CD14-positive monocyte (primary cell): ENCODE data around the gene VSX2. TPM values are rescaled to one million over a fixed set of nuclear protein-coding genes. Genes with fewer than 3 reads are reported as not detected.

ENCODE experiments used
- DNase-seq, 3 donors: peaks; one replicate each; pipeline ENCODE4 v3.0.0-alpha.2; 2011 to 2022
- H2AFZ ChIP-seq: 2 replicates; pipeline ENCODE4 v1.6.0; 2012; ENCODE audit warnings: mild to moderate bottlenecking, low read depth, low read length, inconsistent platforms; ENCODE audit not compliant: insufficient read depth, poor library complexity, severe bottlenecking
- H3K27ac ChIP-seq, 2 donors: 1 replicate in 1 of 2; 2 replicates in 1 of 2; pipeline ENCODE4 v1.5.1; 2012 to 2013; ENCODE audit warnings: low read length in 2 of 2, control low read depth in 1 of 2, inconsistent platforms in 1 of 2, low read depth in 1 of 2, mild to moderate bottlenecking in 1 of 2
- H3K27me3 ChIP-seq, 2 donors: one replicate each; pipeline versions ENCODE4 v1.6.0 to v1.6.1; 2011 to 2013; ENCODE audit warnings: low read length in 2 of 2; ENCODE audit not compliant: control insufficient read depth in 2 of 2, insufficient read depth in 2 of 2
- H3K36me3 ChIP-seq, 2 donors: replicated peaks in 1 of 2; 1 replicate in 1 of 2; 2 replicates in 1 of 2; pipeline versions ENCODE4 v1.5.1 to v1.6.1; 2012 to 2013; ENCODE audit warnings: low read length in 2 of 2, control low read depth in 1 of 2, inconsistent platforms in 1 of 2, mild to moderate bottlenecking in 1 of 2; ENCODE audit not compliant: insufficient read depth in 2 of 2, control insufficient read depth in 1 of 2
- H3K4me1 ChIP-seq, 2 donors: 1 replicate in 1 of 2; 2 replicates in 1 of 2; pipeline versions ENCODE4 v1.5.1 to v1.6.1; 2012 to 2013; ENCODE audit warnings: low read length in 2 of 2, control low read depth in 1 of 2, inconsistent platforms in 1 of 2, mild to moderate bottlenecking in 1 of 2, moderate library complexity in 1 of 2; ENCODE audit not compliant: insufficient read depth in 2 of 2, control insufficient read depth in 1 of 2
- H3K4me2 ChIP-seq: replicated peaks from 2 replicates; pipeline ENCODE3; 2012; ENCODE audit warnings: low read length, moderate library complexity, mild to moderate bottlenecking; ENCODE audit not compliant: poor library complexity, severe bottlenecking; ENCODE audit errors: extremely low read depth
- H3K4me3 ChIP-seq, 3 experiments: fragments of 200-600 bp in 1 of 3; sonication (generic) in 1 of 3; replicated peaks in 1 of 3; 1 replicate in 2 of 3; 2 replicates in 1 of 3; pipeline ENCODE4 v1.5.1; 2011 to 2013; ENCODE audit warnings: low read length in 3 of 3, mild to moderate bottlenecking in 3 of 3, control low read depth in 2 of 3, low read depth in 2 of 3, inconsistent platforms in 1 of 3, moderate library complexity in 1 of 3
- H3K79me2 ChIP-seq: 2 replicates; pipeline ENCODE4 v1.6.0; 2012; ENCODE audit warnings: mild to moderate bottlenecking, control low read depth, inconsistent platforms, low read length, moderate library complexity; ENCODE audit not compliant: insufficient read depth
- H3K9ac ChIP-seq: 2 replicates; pipeline ENCODE4 v1.6.0; 2017; ENCODE audit warnings: low read length, mild to moderate bottlenecking; ENCODE audit not compliant: insufficient read depth, poor library complexity, severe bottlenecking
- H3K9me3 ChIP-seq, 2 donors: replicated peaks in 1 of 2; 1 replicate in 1 of 2; 2 replicates in 1 of 2; pipeline versions ENCODE4 v1.5.1 to v1.6.1; 2012 to 2013; ENCODE audit warnings: low read length in 2 of 2, control low read depth in 1 of 2; ENCODE audit not compliant: control insufficient read depth in 1 of 2, insufficient read depth in 1 of 2
- H4K20me1 ChIP-seq: 2 replicates; pipeline ENCODE4 v1.6.0; 2012; ENCODE audit warnings: mild to moderate bottlenecking, low read length, control low read depth, moderate library complexity; ENCODE audit not compliant: insufficient read depth
- H3K27ac Mint-ChIP-seq, 7 donors: one replicate each; pipeline ENCODE4 v1.8.0; 2020; ENCODE audit warnings: mild to moderate bottlenecking in 7 of 7, mixed read lengths in 7 of 7, moderate library complexity in 6 of 7, inconsistent platforms in 2 of 7
- H3K27me3 Mint-ChIP-seq, 3 donors: one replicate each; pipeline ENCODE4 v1.8.0; 2021 to 2022; ENCODE audit warnings: low read depth in 3 of 3, mild to moderate bottlenecking in 3 of 3, mixed read lengths in 3 of 3, moderate library complexity in 3 of 3, inconsistent platforms in 1 of 3
- H3K36me3 Mint-ChIP-seq, 2 donors: one replicate each; pipeline ENCODE4 v1.8.0; 2020; ENCODE audit warnings: mixed read lengths in 2 of 2, inconsistent platforms in 1 of 2, mild to moderate bottlenecking in 1 of 2
- H3K4me1 Mint-ChIP-seq: one replicate; pipeline ENCODE4 v1.8.0; 2020; ENCODE audit warnings: mild to moderate bottlenecking, mixed read lengths
- H3K4me3 Mint-ChIP-seq, 2 donors: one replicate each; pipeline ENCODE4 v1.8.0; 2020; ENCODE audit warnings: mild to moderate bottlenecking in 2 of 2, mixed read lengths in 2 of 2, moderate library complexity in 1 of 2
- H3K9me3 Mint-ChIP-seq, 7 donors: one replicate each; pipeline ENCODE4 v1.8.0; 2020 to 2022; ENCODE audit warnings: mixed read lengths in 7 of 7, mild to moderate bottlenecking in 6 of 7, moderate library complexity in 6 of 7, inconsistent platforms in 2 of 7
- WGBS: methylation state at CpG from one replicate; pipeline ENCODE4 v1.1.5; 2013; ENCODE audit warnings: missing lambda C conversion rate; ENCODE audit not compliant: insufficient coverage; 5-methylcytosine and 5-hydroxymethylcytosine counted together
- intact Hi-C, 2 donors: fragments of 100-400 bp; cut with micrococcal nuclease; formaldehyde crosslinking; loops; one replicate each; pipeline versions ENCODE4 v1.15.0 to v1.15.1; 2023
- polyA plus RNA-seq, 3 donors: library from polyadenylated mRNA; depleted of rRNA in 1 of 3; unstranded in 2 of 3; stranded (reverse) in 1 of 3; fragments of 300-500 nt in 2 of 3; fragments of >200 nt in 1 of 3; fragmentation: Illumina TruSeq in 2 of 3; gene quantifications; 1 replicate in 2 of 3; 2 replicates in 1 of 3; pipeline ENCODE4 v1.2.3, GENCODE V29; 2012 to 2021
- TF ChIP-seq, protein P1 (sequence below): fragments of 200-600 bp; IDR thresholded peaks from one replicate; pipeline ENCODE4 v1.8.0; 2022; ENCODE audit warnings: antibody characterized with exemption, mild to moderate bottlenecking

The VSX2 gene
- polyA plus RNA-seq, 3 donors: not detected

- no peak overlapping the region for H3K9ac ChIP-seq
- 88% methylated on average over 15 of the region's 21 CpGs for WGBS
- no peak for DNase-seq
- Mint-ChIP-seq H3K4me3 (no peak overlapping the region), H3K36me3 (no peaks in the 10 kb centered on the region), H3K27me3 (peaks cover 10 to 43% (median 19%) of the 10 kb centered on the region in 3 donors), H3K9me3 (peaks cover 0 to 2% (median 0%) of the 10 kb centered on the region in 7 donors), H3K4me1 (peaks cover 5% of the 10 kb centered on the region), H3K27ac (no peak overlapping the region)
- H3K4me3 ChIP-seq: no peak overlapping the region
- no peak overlapping the region for H2AFZ ChIP-seq
- no peaks in the 10 kb centered on the region for H3K79me2 ChIP-seq
- TF ChIP-seq, protein P1, sequence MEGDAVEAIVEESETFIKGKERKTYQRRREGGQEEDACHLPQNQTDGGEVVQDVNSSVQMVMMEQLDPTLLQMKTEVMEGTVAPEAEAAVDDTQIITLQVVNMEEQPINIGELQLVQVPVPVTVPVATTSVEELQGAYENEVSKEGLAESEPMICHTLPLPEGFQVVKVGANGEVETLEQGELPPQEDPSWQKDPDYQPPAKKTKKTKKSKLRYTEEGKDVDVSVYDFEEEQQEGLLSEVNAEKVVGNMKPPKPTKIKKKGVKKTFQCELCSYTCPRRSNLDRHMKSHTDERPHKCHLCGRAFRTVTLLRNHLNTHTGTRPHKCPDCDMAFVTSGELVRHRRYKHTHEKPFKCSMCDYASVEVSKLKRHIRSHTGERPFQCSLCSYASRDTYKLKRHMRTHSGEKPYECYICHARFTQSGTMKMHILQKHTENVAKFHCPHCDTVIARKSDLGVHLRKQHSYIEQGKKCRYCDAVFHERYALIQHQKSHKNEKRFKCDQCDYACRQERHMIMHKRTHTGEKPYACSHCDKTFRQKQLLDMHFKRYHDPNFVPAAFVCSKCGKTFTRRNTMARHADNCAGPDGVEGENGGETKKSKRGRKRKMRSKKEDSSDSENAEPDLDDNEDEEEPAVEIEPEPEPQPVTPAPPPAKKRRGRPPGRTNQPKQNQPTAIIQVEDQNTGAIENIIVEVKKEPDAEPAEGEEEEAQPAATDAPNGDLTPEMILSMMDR: no peak
- intact Hi-C loops: no loop called here
- no peaks in the 10 kb centered on the region for H3K36me3 ChIP-seq
- H3K27me3 ChIP-seq: peaks cover 0 to 15% of the 10 kb centered on the region in 2 donors
- no peak overlapping the region for H3K4me2 ChIP-seq
- no peak overlapping the region for H3K27ac ChIP-seq
- peaks cover 7 to 8% of the 10 kb centered on the region in 2 donors for H3K4me1 ChIP-seq
- no peaks in the 10 kb centered on the region for H4K20me1 ChIP-seq
- H3K9me3 ChIP-seq: no peaks in the 10 kb centered on the region
Observed at GRCh38 chr14:74213907-74214803, 25.1 kb upstream of the VSX2 start.

- intact Hi-C loops: no loop called here
- WGBS: 87% methylated on average over 10 of the region's 11 CpGs
- Mint-ChIP-seq H3K4me1 (peaks cover 5% of the 10 kb centered on the region), H3K36me3 (no peaks in the 10 kb centered on the region), H3K9me3 (peaks cover 0 to 2% (median 0%) of the 10 kb centered on the region in 7 donors), H3K4me3 (no peak overlapping the region), H3K27me3 (peaks cover 16 to 41% (median 16%) of the 10 kb centered on the region in 3 donors), H3K27ac (no peak overlapping the region)
- no peaks in the 10 kb centered on the region for H3K79me2 ChIP-seq
- no peak for DNase-seq
- H3K4me1 ChIP-seq: peaks cover 7 to 8% of the 10 kb centered on the region in 2 donors
- no peaks in the 10 kb centered on the region for H3K9me3 ChIP-seq
- no peak overlapping the region for H3K27ac ChIP-seq
- H3K27me3 ChIP-seq: peaks cover 0 to 18% of the 10 kb centered on the region in 2 donors
- TF ChIP-seq, protein P1: no peak
- no peaks in the 10 kb centered on the region for H4K20me1 ChIP-seq
- H3K4me2 ChIP-seq: no peak overlapping the region
- H3K36me3 ChIP-seq: no peaks in the 10 kb centered on the region
- H3K4me3 ChIP-seq: no peak overlapping the region
- no peak overlapping the region for H2AFZ ChIP-seq
- H3K9ac ChIP-seq: no peak overlapping the region
Observed at GRCh38 chr14:74216671-74217070, 22.6 kb upstream of the VSX2 start.
